CD14-positive monocyte (primary cell): ENCODE results near the gene LTBP4. TPM values are rescaled to one million over a fixed set of nuclear protein-coding genes. Genes with fewer than 3 reads are reported as not detected.
A peak's percentile ranks its signal among the peaks of the same experiment; 100 is the strongest.

ENCODE experiments used
- DNase-seq, 3 donors: peaks; one replicate each; pipeline ENCODE4 v3.0.0-alpha.2; 2011 to 2022
- H2AFZ ChIP-seq: 2 replicates; pipeline ENCODE4 v1.6.0; 2012; ENCODE audit warnings: mild to moderate bottlenecking, low read depth, low read length, inconsistent platforms; ENCODE audit not compliant: insufficient read depth, poor library complexity, severe bottlenecking
- H3K27ac ChIP-seq, 2 donors: 1 replicate in 1 of 2; 2 replicates in 1 of 2; pipeline ENCODE4 v1.5.1; 2012 to 2013; ENCODE audit warnings: low read length in 2 of 2, control low read depth in 1 of 2, inconsistent platforms in 1 of 2, low read depth in 1 of 2, mild to moderate bottlenecking in 1 of 2
- H3K27me3 ChIP-seq, 2 donors: one replicate each; pipeline versions ENCODE4 v1.6.0 to v1.6.1; 2011 to 2013; ENCODE audit warnings: low read length in 2 of 2; ENCODE audit not compliant: control insufficient read depth in 2 of 2, insufficient read depth in 2 of 2
- H3K36me3 ChIP-seq, 2 donors: replicated peaks in 1 of 2; 1 replicate in 1 of 2; 2 replicates in 1 of 2; pipeline versions ENCODE4 v1.5.1 to v1.6.1; 2012 to 2013; ENCODE audit warnings: low read length in 2 of 2, control low read depth in 1 of 2, inconsistent platforms in 1 of 2, mild to moderate bottlenecking in 1 of 2; ENCODE audit not compliant: insufficient read depth in 2 of 2, control insufficient read depth in 1 of 2
- H3K4me1 ChIP-seq, 2 donors: 1 replicate in 1 of 2; 2 replicates in 1 of 2; pipeline versions ENCODE4 v1.5.1 to v1.6.1; 2012 to 2013; ENCODE audit warnings: low read length in 2 of 2, control low read depth in 1 of 2, inconsistent platforms in 1 of 2, mild to moderate bottlenecking in 1 of 2, moderate library complexity in 1 of 2; ENCODE audit not compliant: insufficient read depth in 2 of 2, control insufficient read depth in 1 of 2
- H3K4me2 ChIP-seq: replicated peaks from 2 replicates; pipeline ENCODE3; 2012; ENCODE audit warnings: low read length, moderate library complexity, mild to moderate bottlenecking; ENCODE audit not compliant: poor library complexity, severe bottlenecking; ENCODE audit errors: extremely low read depth
- H3K4me3 ChIP-seq, 3 experiments: fragments of 200-600 bp in 1 of 3; sonication (generic) in 1 of 3; replicated peaks in 1 of 3; 1 replicate in 2 of 3; 2 replicates in 1 of 3; pipeline ENCODE4 v1.5.1; 2011 to 2013; ENCODE audit warnings: low read length in 3 of 3, mild to moderate bottlenecking in 3 of 3, control low read depth in 2 of 3, low read depth in 2 of 3, inconsistent platforms in 1 of 3, moderate library complexity in 1 of 3
- H3K79me2 ChIP-seq: 2 replicates; pipeline ENCODE4 v1.6.0; 2012; ENCODE audit warnings: mild to moderate bottlenecking, control low read depth, inconsistent platforms, low read length, moderate library complexity; ENCODE audit not compliant: insufficient read depth
- H3K9ac ChIP-seq: 2 replicates; pipeline ENCODE4 v1.6.0; 2017; ENCODE audit warnings: low read length, mild to moderate bottlenecking; ENCODE audit not compliant: insufficient read depth, poor library complexity, severe bottlenecking
- H3K9me3 ChIP-seq, 2 donors: replicated peaks in 1 of 2; 1 replicate in 1 of 2; 2 replicates in 1 of 2; pipeline versions ENCODE4 v1.5.1 to v1.6.1; 2012 to 2013; ENCODE audit warnings: low read length in 2 of 2, control low read depth in 1 of 2; ENCODE audit not compliant: control insufficient read depth in 1 of 2, insufficient read depth in 1 of 2
- H4K20me1 ChIP-seq: 2 replicates; pipeline ENCODE4 v1.6.0; 2012; ENCODE audit warnings: mild to moderate bottlenecking, low read length, control low read depth, moderate library complexity; ENCODE audit not compliant: insufficient read depth
- H3K27ac Mint-ChIP-seq, 7 donors: one replicate each; pipeline ENCODE4 v1.8.0; 2020; ENCODE audit warnings: mild to moderate bottlenecking in 7 of 7, mixed read lengths in 7 of 7, moderate library complexity in 6 of 7, inconsistent platforms in 2 of 7
- H3K27me3 Mint-ChIP-seq, 3 donors: one replicate each; pipeline ENCODE4 v1.8.0; 2021 to 2022; ENCODE audit warnings: low read depth in 3 of 3, mild to moderate bottlenecking in 3 of 3, mixed read lengths in 3 of 3, moderate library complexity in 3 of 3, inconsistent platforms in 1 of 3
- H3K36me3 Mint-ChIP-seq, 2 donors: one replicate each; pipeline ENCODE4 v1.8.0; 2020; ENCODE audit warnings: mixed read lengths in 2 of 2, inconsistent platforms in 1 of 2, mild to moderate bottlenecking in 1 of 2
- H3K4me1 Mint-ChIP-seq: one replicate; pipeline ENCODE4 v1.8.0; 2020; ENCODE audit warnings: mild to moderate bottlenecking, mixed read lengths
- H3K4me3 Mint-ChIP-seq, 2 donors: one replicate each; pipeline ENCODE4 v1.8.0; 2020; ENCODE audit warnings: mild to moderate bottlenecking in 2 of 2, mixed read lengths in 2 of 2, moderate library complexity in 1 of 2
- H3K9me3 Mint-ChIP-seq, 7 donors: one replicate each; pipeline ENCODE4 v1.8.0; 2020 to 2022; ENCODE audit warnings: mixed read lengths in 7 of 7, mild to moderate bottlenecking in 6 of 7, moderate library complexity in 6 of 7, inconsistent platforms in 2 of 7
- WGBS: methylation state at CpG from one replicate; pipeline ENCODE4 v1.1.5; 2013; ENCODE audit warnings: missing lambda C conversion rate; ENCODE audit not compliant: insufficient coverage; 5-methylcytosine and 5-hydroxymethylcytosine counted together
- intact Hi-C, 2 donors: fragments of 100-400 bp; cut with micrococcal nuclease; formaldehyde crosslinking; loops; one replicate each; pipeline versions ENCODE4 v1.15.0 to v1.15.1; 2023
- polyA plus RNA-seq, 3 donors: library from polyadenylated mRNA; depleted of rRNA in 1 of 3; unstranded in 2 of 3; stranded (reverse) in 1 of 3; fragments of 300-500 nt in 2 of 3; fragments of >200 nt in 1 of 3; fragmentation: Illumina TruSeq in 2 of 3; gene quantifications; 1 replicate in 2 of 3; 2 replicates in 1 of 3; pipeline ENCODE4 v1.2.3, GENCODE V29; 2012 to 2021
- TF ChIP-seq, protein P1 (sequence below): fragments of 200-600 bp; IDR thresholded peaks from one replicate; pipeline ENCODE4 v1.8.0; 2022; ENCODE audit warnings: antibody characterized with exemption, mild to moderate bottlenecking

LTBP4 gene
- polyA plus RNA-seq, 3 donors, result 3.8 to 38.7 (median 8.0) TPM

GRCh38 chr19:40659566-40659965 is 58.4 kb downstream of the LTBP4 start:
- no peak overlapping the region for H3K4me2 ChIP-seq
- WGBS, result 89% methylated on average over 8 of the region's 11 CpGs
- no peak overlapping the region for H3K4me3 Mint-ChIP-seq
- no peak for DNase-seq
- no peak overlapping the region for H3K4me3 ChIP-seq
- H3K27ac ChIP-seq, result no peak overlapping the region
- peaks cover 12 to 18% (median 13%) of the 10 kb centered on the region in 3 donors for H3K27me3 Mint-ChIP-seq
- H2AFZ ChIP-seq, result no peak overlapping the region
- H3K27ac Mint-ChIP-seq, result no peak overlapping the region
- no peaks in the 10 kb centered on the region for H3K79me2 ChIP-seq
- no peaks in the 10 kb centered on the region for H4K20me1 ChIP-seq
- H3K4me1 ChIP-seq, result peaks cover 10 to 16% of the 10 kb centered on the region in 2 donors
- H3K36me3 ChIP-seq, result no peaks in the 10 kb centered on the region
- H3K9ac ChIP-seq, result no peak overlapping the region
- H3K27me3 ChIP-seq, result peaks cover 0 to 7% of the 10 kb centered on the region in 2 donors
- H3K36me3 Mint-ChIP-seq, result no peaks in the 10 kb centered on the region
- H3K9me3 Mint-ChIP-seq, result peaks cover 0 to 4% (median 0%) of the 10 kb centered on the region in 7 donors
- peaks cover 9% of the 10 kb centered on the region for H3K4me1 Mint-ChIP-seq
- intact Hi-C loops, result no loop called here
- no peaks in the 10 kb centered on the region for H3K9me3 ChIP-seq
- TF ChIP-seq, protein P1, sequence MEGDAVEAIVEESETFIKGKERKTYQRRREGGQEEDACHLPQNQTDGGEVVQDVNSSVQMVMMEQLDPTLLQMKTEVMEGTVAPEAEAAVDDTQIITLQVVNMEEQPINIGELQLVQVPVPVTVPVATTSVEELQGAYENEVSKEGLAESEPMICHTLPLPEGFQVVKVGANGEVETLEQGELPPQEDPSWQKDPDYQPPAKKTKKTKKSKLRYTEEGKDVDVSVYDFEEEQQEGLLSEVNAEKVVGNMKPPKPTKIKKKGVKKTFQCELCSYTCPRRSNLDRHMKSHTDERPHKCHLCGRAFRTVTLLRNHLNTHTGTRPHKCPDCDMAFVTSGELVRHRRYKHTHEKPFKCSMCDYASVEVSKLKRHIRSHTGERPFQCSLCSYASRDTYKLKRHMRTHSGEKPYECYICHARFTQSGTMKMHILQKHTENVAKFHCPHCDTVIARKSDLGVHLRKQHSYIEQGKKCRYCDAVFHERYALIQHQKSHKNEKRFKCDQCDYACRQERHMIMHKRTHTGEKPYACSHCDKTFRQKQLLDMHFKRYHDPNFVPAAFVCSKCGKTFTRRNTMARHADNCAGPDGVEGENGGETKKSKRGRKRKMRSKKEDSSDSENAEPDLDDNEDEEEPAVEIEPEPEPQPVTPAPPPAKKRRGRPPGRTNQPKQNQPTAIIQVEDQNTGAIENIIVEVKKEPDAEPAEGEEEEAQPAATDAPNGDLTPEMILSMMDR, result no peak

DNA sequence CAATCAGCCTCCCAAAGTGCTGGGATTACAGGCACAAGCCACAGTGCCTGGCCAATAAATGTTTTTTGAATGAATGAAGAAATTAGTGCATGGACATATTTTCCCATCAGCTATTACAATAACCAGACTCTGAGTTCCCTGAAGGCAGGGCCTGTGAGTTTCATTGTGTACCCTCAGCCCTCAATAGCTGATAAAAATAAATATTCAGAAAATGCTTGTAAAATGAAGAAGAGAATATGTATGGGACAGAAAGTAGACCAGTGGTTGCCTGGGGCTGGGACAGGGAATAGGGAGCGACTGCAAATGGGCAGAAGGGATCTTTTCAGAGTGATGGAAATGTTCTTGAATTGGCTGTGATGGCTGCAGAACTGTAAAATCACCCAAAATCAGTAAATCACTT is 60.4 kb downstream of the LTBP4 start:
- Histone ChIP-seq H3K4me3 (no peak overlapping the region), H3K36me3 (no peaks in the 10 kb centered on the region), H3K4me2 (no peak overlapping the region), H3K27me3 (peaks cover 0 to 7% of the 10 kb centered on the region in 2 donors), H4K20me1 (no peaks in the 10 kb centered on the region), H3K4me1 (peaks cover 10 to 16% of the 10 kb centered on the region in 2 donors), H3K79me2 (no peaks in the 10 kb centered on the region), H3K9ac (no peak overlapping the region), H3K27ac (no peak overlapping the region), H3K9me3 (no peaks in the 10 kb centered on the region), H2AFZ (no peak overlapping the region)
- intact Hi-C loops, result loop anchor here (2.0 to 5.0 kb wide), 4 partner anchors 156 to 486 kb away; no protein-coding TSS in a partner anchor
- TF ChIP-seq, protein P1, result no peak
- no peaks in the 10 kb centered on the region for H3K36me3 Mint-ChIP-seq
- H3K9me3 Mint-ChIP-seq, result no peaks in the 10 kb centered on the region
- no CpG with 5 or more reads among the region's 1 CpG for WGBS
- no peak for DNase-seq
- H3K27ac Mint-ChIP-seq, result no peak overlapping the region
- peaks cover 9% of the 10 kb centered on the region for H3K4me1 Mint-ChIP-seq
- H3K4me3 Mint-ChIP-seq, result peak overlapping the region in 1 of 2 donors; percentile 44
- H3K27me3 Mint-ChIP-seq, result peaks cover 14 to 22% (median 17%) of the 10 kb centered on the region in 3 donors
